Measurements from ENCODE around the gene RHBDF1. TPM values are rescaled to one million over a fixed set of nuclear protein-coding genes. Genes with fewer than 3 reads are reported as not detected.
A peak's percentile ranks its signal among the peaks of the same experiment; 100 is the strongest.

The RHBDF1 gene
- total RNA-seq, 2 donors from 2014 or later: 109 to 138 TPM

- ATAC-seq (ENCODE audit: insufficient number of reproducible peaks, low FRiP score, low read depth): peak; percentile 19
- Histone ChIP-seq H3K27me3 (replicated peaks; ENCODE audit: insufficient read depth) (no peaks in the 10 kb centered on the region), H3K9me3 (no peaks in the 10 kb centered on the region), H3K4me3 (peak overlapping the region; percentile 79), H3K36me3 (no peaks in the 10 kb centered on the region), H3K27ac (peak overlapping the region; percentile 87 to 89), H3K4me1 (ENCODE audit: control insufficient read depth in 1 of 2, low read depth in 2 of 2) (peaks cover 42 to 83% of the 10 kb centered on the region in 2 donors)
- no peak for DNase-seq (ENCODE audit: low spot score)
- TF ChIP-seq, protein P1, sequence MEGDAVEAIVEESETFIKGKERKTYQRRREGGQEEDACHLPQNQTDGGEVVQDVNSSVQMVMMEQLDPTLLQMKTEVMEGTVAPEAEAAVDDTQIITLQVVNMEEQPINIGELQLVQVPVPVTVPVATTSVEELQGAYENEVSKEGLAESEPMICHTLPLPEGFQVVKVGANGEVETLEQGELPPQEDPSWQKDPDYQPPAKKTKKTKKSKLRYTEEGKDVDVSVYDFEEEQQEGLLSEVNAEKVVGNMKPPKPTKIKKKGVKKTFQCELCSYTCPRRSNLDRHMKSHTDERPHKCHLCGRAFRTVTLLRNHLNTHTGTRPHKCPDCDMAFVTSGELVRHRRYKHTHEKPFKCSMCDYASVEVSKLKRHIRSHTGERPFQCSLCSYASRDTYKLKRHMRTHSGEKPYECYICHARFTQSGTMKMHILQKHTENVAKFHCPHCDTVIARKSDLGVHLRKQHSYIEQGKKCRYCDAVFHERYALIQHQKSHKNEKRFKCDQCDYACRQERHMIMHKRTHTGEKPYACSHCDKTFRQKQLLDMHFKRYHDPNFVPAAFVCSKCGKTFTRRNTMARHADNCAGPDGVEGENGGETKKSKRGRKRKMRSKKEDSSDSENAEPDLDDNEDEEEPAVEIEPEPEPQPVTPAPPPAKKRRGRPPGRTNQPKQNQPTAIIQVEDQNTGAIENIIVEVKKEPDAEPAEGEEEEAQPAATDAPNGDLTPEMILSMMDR (IDR thresholded peaks at IDR 0.05): peak; percentile 16
Observed at GRCh38 chr16:71540-72401, 660 bp downstream of the RHBDF1 start.

DNA sequence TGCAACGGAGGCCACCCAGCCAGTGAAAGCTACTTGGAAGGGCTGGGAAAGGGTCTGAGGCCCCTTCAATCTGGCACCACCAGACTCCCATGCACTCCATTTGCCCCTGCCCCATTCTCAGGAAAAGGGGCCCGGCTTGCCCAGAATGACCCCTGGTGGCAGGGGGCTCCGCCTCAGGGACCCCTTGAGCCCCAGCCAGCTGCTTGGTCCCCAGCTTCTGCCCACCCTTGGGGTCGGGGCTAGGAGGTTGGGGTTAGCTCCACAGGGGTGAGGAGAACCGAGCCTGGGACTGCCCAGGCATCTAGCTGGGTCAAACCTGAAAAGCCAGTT, 1.3 kb downstream of the RHBDF1 start:
- peak overlapping the region; percentile 79 for H3K4me3 ChIP-seq
- H3K9me3 ChIP-seq: no peaks in the 10 kb centered on the region
- ATAC-seq (ENCODE audit: insufficient number of reproducible peaks, low FRiP score, low read depth): no peak
- H3K27me3 ChIP-seq (replicated peaks; ENCODE audit: insufficient read depth): no peaks in the 10 kb centered on the region
- H3K27ac ChIP-seq: peak overlapping the region; percentile 87 to 89
- TF ChIP-seq, protein P1 (IDR thresholded peaks at IDR 0.05): no peak
- H3K36me3 ChIP-seq: no peaks in the 10 kb centered on the region
- H3K4me1 ChIP-seq (ENCODE audit: control insufficient read depth in 1 of 2, low read depth in 2 of 2): peaks cover 42 to 83% of the 10 kb centered on the region in 2 donors
- DNase-seq (ENCODE audit: low spot score): no peak

DNA sequence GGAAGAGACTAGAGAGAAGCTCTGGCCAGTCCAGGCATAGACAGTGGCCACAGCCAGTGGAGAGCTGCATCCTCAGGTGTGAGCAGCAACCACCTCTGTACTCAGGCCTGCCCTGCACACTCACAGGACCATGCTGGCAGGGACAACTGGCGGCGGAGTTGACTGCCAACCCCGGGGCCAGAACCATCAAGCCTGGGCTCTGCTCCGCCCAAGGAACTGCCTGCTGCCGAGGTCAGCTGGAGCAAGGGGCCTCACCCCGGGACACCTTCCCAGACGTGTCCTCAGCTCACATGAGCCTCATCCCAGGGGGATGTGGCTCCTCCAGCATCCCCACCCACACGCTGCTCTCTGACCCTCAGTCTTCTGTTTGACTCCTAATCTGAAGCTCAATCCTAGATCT, 3.2 kb downstream of the RHBDF1 start:
- Histone ChIP-seq H3K27me3 (replicated peaks; ENCODE audit: insufficient read depth) (no peaks in the 10 kb centered on the region), H3K27ac (no peak overlapping the region), H3K9me3 (no peaks in the 10 kb centered on the region), H3K4me3 (no peak overlapping the region), H3K4me1 (ENCODE audit: control insufficient read depth in 1 of 2, low read depth in 2 of 2) (peaks cover 43 to 80% of the 10 kb centered on the region in 2 donors), H3K36me3 (peaks cover 7% of the 10 kb centered on the region)
- TF ChIP-seq, protein P1 (IDR thresholded peaks at IDR 0.05): no peak
- ATAC-seq (ENCODE audit: insufficient number of reproducible peaks, low FRiP score, low read depth) (no peak), DNase-seq (ENCODE audit: low spot score) (no peak)

DNA sequence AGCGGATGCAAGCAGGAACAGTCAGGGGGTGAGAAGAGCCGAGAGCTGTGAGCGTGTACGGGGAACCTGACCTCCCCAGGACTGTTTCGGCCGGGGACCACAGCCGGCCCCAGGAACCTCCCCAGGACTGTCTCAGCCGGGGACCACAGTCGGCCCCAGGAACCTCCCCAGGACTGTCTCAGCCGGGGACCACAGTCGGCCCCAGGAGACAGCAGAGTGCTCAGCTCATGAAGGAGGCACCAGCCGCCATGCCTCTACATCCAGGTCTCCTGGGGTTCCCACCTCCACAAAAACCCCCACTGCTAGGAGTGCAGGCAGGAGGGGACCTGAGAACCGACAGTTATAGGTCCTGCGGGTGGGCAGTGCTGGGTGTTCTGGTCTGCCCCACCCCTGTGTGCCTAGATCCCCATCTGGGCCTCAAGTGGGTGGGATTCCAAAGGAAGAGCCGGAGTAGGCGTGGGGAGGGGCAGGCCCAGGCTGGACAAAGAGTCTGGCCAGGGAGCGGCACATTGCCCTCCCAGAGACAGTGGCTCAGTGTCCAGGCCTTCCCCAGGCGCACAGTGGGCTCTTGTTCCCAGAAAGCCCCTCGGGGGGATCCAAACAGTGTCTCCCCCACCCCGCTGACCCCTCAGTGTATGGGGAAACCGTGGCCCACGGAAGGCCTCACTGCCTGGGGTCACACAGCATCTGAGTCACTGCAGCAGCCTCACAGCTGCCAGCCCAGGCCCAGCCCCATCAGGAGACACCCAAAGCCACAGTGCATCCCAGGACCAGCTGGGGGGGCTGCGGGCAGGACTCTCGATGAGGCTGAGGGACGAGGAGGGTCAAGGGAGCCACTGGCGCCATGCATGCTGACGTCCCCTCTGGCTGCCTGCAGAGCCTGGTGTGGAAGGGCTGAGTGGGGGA, 4.3 kb downstream of the RHBDF1 start:
- ATAC-seq (ENCODE audit: insufficient number of reproducible peaks, low FRiP score, low read depth) (no peak), DNase-seq (ENCODE audit: low spot score) (no peak)
- Histone ChIP-seq H3K27ac (peak overlapping the region in 1 of 2 donors; percentile 18), H3K4me3 (no peak overlapping the region), H3K4me1 (ENCODE audit: control insufficient read depth in 1 of 2, low read depth in 2 of 2) (peaks cover 43 to 71% of the 10 kb centered on the region in 2 donors), H3K36me3 (peaks cover 18% of the 10 kb centered on the region), H3K27me3 (replicated peaks; ENCODE audit: insufficient read depth) (no peaks in the 10 kb centered on the region), H3K9me3 (no peaks in the 10 kb centered on the region)
- TF ChIP-seq, protein P1 (IDR thresholded peaks at IDR 0.05): no peak
